MM.1S (cell line): ENCODE data around the gene CNPY1.

Experiments used
- DNase-seq: peaks from one replicate; pipeline ENCODE4 v3.0.0-alpha.2; 2015
- H2AFZ ChIP-seq: fragments of 300-600 bp; sonication (generic); 2 replicates; pipeline ENCODE4 v1.6.0; 2016; ENCODE audit warnings: antibody characterized with exemption, low read length
- H3F3A ChIP-seq: fragments of 300-600 bp; sonication (generic); 2 replicates; pipeline ENCODE4 v1.6.1; 2016; ENCODE audit warnings: mild to moderate bottlenecking, antibody characterized with exemption, low read length, moderate library complexity, mixed read lengths; ENCODE audit not compliant: insufficient read depth
- H3K27ac ChIP-seq: fragments of 300-600 bp; sonication (generic); 2 replicates; pipeline ENCODE4 v1.5.1; 2016; ENCODE audit warnings: mild to moderate bottlenecking, low read length
- H3K27me3 ChIP-seq: fragments of 300-600 bp; sonication (generic); replicated peaks from 2 replicates; pipeline ENCODE4 v1.6.0; 2016; ENCODE audit warnings: low read length; ENCODE audit not compliant: insufficient read depth
- H3K36me3 ChIP-seq: fragments of 300-600 bp; sonication (generic); replicated peaks from 2 replicates; pipeline ENCODE4 v1.6.1; 2016; ENCODE audit warnings: mild to moderate bottlenecking, low read length, mixed read lengths; ENCODE audit not compliant: insufficient read depth
- H3K4me1 ChIP-seq: fragments of 300-600 bp; sonication (generic); 2 replicates; pipeline ENCODE4 v1.6.1; 2016; ENCODE audit warnings: low read length, mixed read lengths
- H3K4me2 ChIP-seq: fragments of 300-600 bp; sonication (generic); 2 replicates; pipeline ENCODE4 v1.6.0; 2016; ENCODE audit warnings: low read depth, low read length
- H3K4me3 ChIP-seq: fragments of 300-600 bp; sonication (generic); 2 replicates; pipeline ENCODE4 v1.5.1; 2016; ENCODE audit warnings: low read length, mixed read lengths
- H3K79me2 ChIP-seq: fragments of 300-600 bp; sonication (generic); 2 replicates; pipeline ENCODE4 v1.6.1; 2016; ENCODE audit warnings: mixed run types, low read length, mixed read lengths
- H3K9ac ChIP-seq: fragments of 300-600 bp; sonication (generic); 2 replicates; pipeline ENCODE4 v1.6.1; 2016; ENCODE audit warnings: low read length, mixed read lengths
- H3K9me2 ChIP-seq: fragments of 300-600 bp; sonication (generic); replicated peaks from 2 replicates; pipeline ENCODE4 v1.6.1; 2016; ENCODE audit warnings: mild to moderate bottlenecking, low read length, mixed read lengths; ENCODE audit not compliant: insufficient read depth
- H3K9me3 ChIP-seq: fragments of 300-600 bp; sonication (generic); replicated peaks from 2 replicates; pipeline ENCODE4 v1.6.1; 2016; ENCODE audit warnings: mild to moderate bottlenecking, low read length, mixed read lengths; ENCODE audit not compliant: insufficient read depth
- H4K20me1 ChIP-seq: fragments of 300-600 bp; sonication (generic); 2 replicates; pipeline ENCODE4 v1.6.1; 2016; ENCODE audit warnings: mild to moderate bottlenecking, low read length, moderate library complexity, mixed read lengths; ENCODE audit not compliant: insufficient read depth
- EZH2 ChIP-seq: fragments of 300-600 bp; sonication (generic); optimal IDR thresholded peaks from 2 replicates; pipeline ENCODE3; 2017; ENCODE audit warnings: low read depth, mild to moderate bottlenecking, antibody characterized with exemption, low read length, mixed read lengths
- EZH2phosphoT487 ChIP-seq: fragments of 300-600 bp; sonication (generic); IDR thresholded peaks from 2 replicates; pipeline ENCODE4 v1.6.1; 2018; ENCODE audit warnings: antibody characterized with exemption, low read length
- TF ChIP-seq, protein P1 (sequence below): fragments of 300-600 bp; sonication (generic); IDR thresholded peaks from 2 replicates; pipeline ENCODE4 v1.5.1; 2016; ENCODE audit warnings: antibody characterized with exemption, low read length, mixed read lengths

CNPY1 gene

GRCh38 chr7:155464948-155465739, 81.2 kb downstream of the CNPY1 start:
- Histone ChIP-seq H3K9ac (no peak overlapping the region), H3K4me2 (no peak overlapping the region), H3K9me3 (no peaks in the 10 kb centered on the region; the same call in 1 of the 2 replicates), H3K27me3 (peaks cover 97% of the 10 kb centered on the region), H3K4me1 (no peaks in the 10 kb centered on the region), H2AFZ (no peak overlapping the region), H3K79me2 (no peaks in the 10 kb centered on the region), H3K27ac (no peak overlapping the region), H3K9me2 (no peaks in the 10 kb centered on the region), H4K20me1 (no peaks in the 10 kb centered on the region), H3F3A (no peaks in the 10 kb centered on the region), H3K36me3 (no peaks in the 10 kb centered on the region), H3K4me3 (no peak overlapping the region)
- TF ChIP-seq EZH2 (no peak), EZH2phosphoT487 (no peak)
- TF ChIP-seq, protein P1, sequence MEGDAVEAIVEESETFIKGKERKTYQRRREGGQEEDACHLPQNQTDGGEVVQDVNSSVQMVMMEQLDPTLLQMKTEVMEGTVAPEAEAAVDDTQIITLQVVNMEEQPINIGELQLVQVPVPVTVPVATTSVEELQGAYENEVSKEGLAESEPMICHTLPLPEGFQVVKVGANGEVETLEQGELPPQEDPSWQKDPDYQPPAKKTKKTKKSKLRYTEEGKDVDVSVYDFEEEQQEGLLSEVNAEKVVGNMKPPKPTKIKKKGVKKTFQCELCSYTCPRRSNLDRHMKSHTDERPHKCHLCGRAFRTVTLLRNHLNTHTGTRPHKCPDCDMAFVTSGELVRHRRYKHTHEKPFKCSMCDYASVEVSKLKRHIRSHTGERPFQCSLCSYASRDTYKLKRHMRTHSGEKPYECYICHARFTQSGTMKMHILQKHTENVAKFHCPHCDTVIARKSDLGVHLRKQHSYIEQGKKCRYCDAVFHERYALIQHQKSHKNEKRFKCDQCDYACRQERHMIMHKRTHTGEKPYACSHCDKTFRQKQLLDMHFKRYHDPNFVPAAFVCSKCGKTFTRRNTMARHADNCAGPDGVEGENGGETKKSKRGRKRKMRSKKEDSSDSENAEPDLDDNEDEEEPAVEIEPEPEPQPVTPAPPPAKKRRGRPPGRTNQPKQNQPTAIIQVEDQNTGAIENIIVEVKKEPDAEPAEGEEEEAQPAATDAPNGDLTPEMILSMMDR = no peak
- DNase-seq = no peak

DNA sequence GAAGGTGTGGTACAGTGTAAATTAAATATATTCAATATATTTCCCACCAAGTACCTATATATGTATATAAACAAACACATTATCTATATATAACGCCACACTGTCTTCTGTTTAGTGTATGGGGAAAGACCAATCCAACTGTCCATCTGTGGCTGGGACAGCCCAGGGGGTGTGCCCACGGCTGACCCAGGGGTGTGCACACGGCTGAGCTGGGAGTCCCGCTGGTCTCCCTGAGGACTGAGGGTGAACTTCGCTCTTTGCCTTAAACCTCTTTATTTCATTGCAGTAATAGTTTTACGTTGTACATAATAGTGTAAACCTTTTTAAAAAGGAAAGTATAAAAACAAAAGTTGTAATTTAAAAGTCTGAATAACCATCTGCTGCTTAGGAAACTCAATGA, 82.2 kb downstream of the CNPY1 start:
- no peaks in the 10 kb centered on the region for H4K20me1 ChIP-seq

GRCh38 chr7:155463114-155463811, 83.1 kb downstream of the CNPY1 start:
- Histone ChIP-seq H3K4me3 (no peak overlapping the region), H3K9ac (no peak overlapping the region), H3K27me3 (peaks cover 87% of the 10 kb centered on the region), H3K4me2 (no peak overlapping the region), H3K4me1 (no peaks in the 10 kb centered on the region), H3K36me3 (no peaks in the 10 kb centered on the region), H2AFZ (no peak overlapping the region), H3K79me2 (no peaks in the 10 kb centered on the region), H3F3A (no peaks in the 10 kb centered on the region), H3K27ac (no peak overlapping the region), H3K9me3 (no peaks in the 10 kb centered on the region; the same call in 1 of the 2 replicates), H4K20me1 (no peaks in the 10 kb centered on the region), H3K9me2 (no peaks in the 10 kb centered on the region)
- TF ChIP-seq EZH2 (no peak), EZH2phosphoT487 (no peak)
- TF ChIP-seq, protein P1 = no peak
- DNase-seq = no peak

More for the DNA sequence above, 82.2 kb downstream of the CNPY1 start:
- H2AFZ ChIP-seq = no peak overlapping the region
- no peaks in the 10 kb centered on the region; the same call in 1 of the 2 replicates for H3K9me3 ChIP-seq
- no peaks in the 10 kb centered on the region for H3K4me1 ChIP-seq
- no peak overlapping the region for H3K27ac ChIP-seq
- no peak overlapping the region for H3K4me2 ChIP-seq
- peaks cover 97% of the 10 kb centered on the region for H3K27me3 ChIP-seq
- TF ChIP-seq, protein P1 = no peak
- TF ChIP-seq EZH2 (no peak), EZH2phosphoT487 (no peak)
- no peaks in the 10 kb centered on the region for H3K9me2 ChIP-seq
- no peak overlapping the region for H3K9ac ChIP-seq
- DNase-seq = no peak
- H3K79me2 ChIP-seq = no peaks in the 10 kb centered on the region
- H3K4me3 ChIP-seq = no peak overlapping the region
- H3K36me3 ChIP-seq = no peaks in the 10 kb centered on the region
- H3F3A ChIP-seq = no peaks in the 10 kb centered on the region
